Nephron progenitor cell (in vitro differentiated cells): Measurements from ENCODE around the gene AGTR1.
"Not testable (repeated sequence)": the region's sequence is repeated elsewhere in the genome, so short reads cannot be mapped to it uniquely, and the experiment has no call there.

ENCODE experiments used
- DNase-seq: peaks from one replicate; pipeline ENCODE4 v3.0.0; 2021
- H3K27ac Mint-ChIP-seq: 2 replicates; pipeline ENCODE4 v1.8.0; 2021; ENCODE audit warnings: mild to moderate bottlenecking, moderate library complexity, mixed read lengths
- H3K27me3 Mint-ChIP-seq: 2 replicates; pipeline ENCODE4 v1.8.0; 2021; ENCODE audit warnings: mild to moderate bottlenecking, low read depth, mixed read lengths; ENCODE audit not compliant: poor library complexity
- H3K36me3 Mint-ChIP-seq: 2 replicates; pipeline ENCODE4 v1.8.0; 2021; ENCODE audit warnings: low read depth, mixed read lengths
- H3K4me1 Mint-ChIP-seq: 2 replicates; pipeline ENCODE4 v1.8.0; 2021; ENCODE audit warnings: mixed read lengths
- H3K4me3 Mint-ChIP-seq: 2 replicates; pipeline ENCODE4 v1.8.0; 2021; ENCODE audit warnings: mild to moderate bottlenecking, moderate library complexity, mixed read lengths
- H3K9me3 Mint-ChIP-seq: 2 replicates; pipeline ENCODE4 v1.8.0; 2021; ENCODE audit warnings: mild to moderate bottlenecking, moderate library complexity, mixed read lengths
- CTCF ChIP-seq: fragments of 200-600 bp; sonication (generic); IDR thresholded peaks from 2 replicates; pipeline ENCODE4 v1.5.0; 2021; ENCODE audit warnings: antibody characterized with exemption

The AGTR1 gene

GRCh38 chr3:148763986-148764935 is 66.6 kb downstream of the AGTR1 start:
- Mint-ChIP-seq H3K9me3 (peaks cover 16% of the 10 kb centered on the region), H3K36me3 (no peaks in the 10 kb centered on the region), H3K27me3 (peaks cover 6% of the 10 kb centered on the region), H3K4me3 (no peak overlapping the region), H3K4me1 (no peaks in the 10 kb centered on the region), H3K27ac (no peak overlapping the region)
- DNase-seq = no peak
- no peak for TF ChIP-seq CTCF

GRCh38 chr3:148772361-148772760 is 74.7 kb downstream of the AGTR1 start:
- no peak for TF ChIP-seq CTCF
- Mint-ChIP-seq H3K27ac (no peak overlapping the region), H3K4me1 (no peaks in the 10 kb centered on the region), H3K36me3 (no peaks in the 10 kb centered on the region), H3K27me3 (peaks cover 3% of the 10 kb centered on the region), H3K4me3 (no peak overlapping the region), H3K9me3 (peaks cover 9% of the 10 kb centered on the region)
- DNase-seq = no peak

- Mint-ChIP-seq H3K4me3 (no peak overlapping the region), H3K27me3 (peaks cover 3% of the 10 kb centered on the region), H3K36me3 (no peaks in the 10 kb centered on the region), H3K9me3 (peaks cover 9% of the 10 kb centered on the region), H3K4me1 (no peaks in the 10 kb centered on the region), H3K27ac (no peak overlapping the region)
- no peak for DNase-seq
- TF ChIP-seq CTCF = no peak
These were observed 75.1 kb downstream of the AGTR1 start for GRCh38 chr3:148772835-148773234.

- Mint-ChIP-seq H3K36me3 (no peaks in the 10 kb centered on the region), H3K27ac (no peak overlapping the region), H3K4me1 (no peaks in the 10 kb centered on the region), H3K4me3 (no peak overlapping the region), H3K27me3 (peaks cover 3% of the 10 kb centered on the region), H3K9me3 (peaks cover 8% of the 10 kb centered on the region)
- no peak for TF ChIP-seq CTCF
- no peak for DNase-seq
These were observed 76.1 kb downstream of the AGTR1 start for GRCh38 chr3:148773805-148774204.

- H3K4me3 Mint-ChIP-seq = no peak overlapping the region
These were observed 81.2 kb downstream of the AGTR1 start for GRCh38 chr3:148778926-148779325.

GRCh38 chr3:148785026-148785425 is 87.3 kb downstream of the AGTR1 start:
- H3K36me3 Mint-ChIP-seq, H3K27ac Mint-ChIP-seq, DNase-seq, H3K27me3 Mint-ChIP-seq, H3K4me3 Mint-ChIP-seq: not testable (repeated sequence)
- Mint-ChIP-seq H3K4me1 (peaks cover 21% of the 10 kb centered on the region), H3K9me3 (peaks cover 39% of the 10 kb centered on the region)

More at GRCh38 chr3:148778926-148779325, 81.2 kb downstream of the AGTR1 start:
- Mint-ChIP-seq H3K27me3 (no peaks in the 10 kb centered on the region), H3K36me3 (no peaks in the 10 kb centered on the region), H3K27ac (no peak overlapping the region), H3K4me1 (no peaks in the 10 kb centered on the region), H3K9me3 (peaks cover 3% of the 10 kb centered on the region)
- no peak for DNase-seq
- TF ChIP-seq CTCF = no peak

GRCh38 chr3:148786159-148786558 is 88.5 kb downstream of the AGTR1 start:
- not testable (repeated sequence) for H3K27ac Mint-ChIP-seq, H3K36me3 Mint-ChIP-seq, H3K4me3 Mint-ChIP-seq, DNase-seq, H3K27me3 Mint-ChIP-seq
- H3K4me1 Mint-ChIP-seq = peaks cover 32% of the 10 kb centered on the region
- H3K9me3 Mint-ChIP-seq = peaks cover 39% of the 10 kb centered on the region
